Activated CD4-positive, alpha-beta memory T cell treated with anti-CD3 and anti-CD28 coated beads for 36 hours (primary cell): Measurements from ENCODE around the gene EIF2S2. TPM values are rescaled to one million over a fixed set of nuclear protein-coding genes. Genes with fewer than 3 reads are reported as not detected.

Experiments used
- CTCF ChIA-PET: fragments of 350-600 bp; sonication (Branson Sonifier 250); formaldehyde crosslinking; loops from one replicate; lab custom pipeline; 2021; ENCODE audit warnings: antibody characterized with exemption, inconsistent platforms; lab: Charles Lee
- POLR2A ChIA-PET: fragments of 350-600 bp; sonication (Branson Sonifier 250); formaldehyde crosslinking; loops from one replicate; lab custom pipeline; 2021; ENCODE audit warnings: antibody characterized with exemption; lab: Charles Lee
- DNase-seq: peaks from one replicate; pipeline ENCODE4 v3.0.0-alpha.2; 2020
- H3K27ac Mint-ChIP-seq: one replicate; pipeline ENCODE4 v1.8.0; 2021; ENCODE audit warnings: mixed read lengths
- H3K27me3 Mint-ChIP-seq: one replicate; pipeline ENCODE4 v1.8.0; 2021; ENCODE audit warnings: mixed read lengths
- H3K36me3 Mint-ChIP-seq: one replicate; pipeline ENCODE4 v1.8.0; 2021; ENCODE audit warnings: mixed read lengths
- H3K4me1 Mint-ChIP-seq: one replicate; pipeline ENCODE4 v1.8.0; 2021; ENCODE audit warnings: low read depth, mixed read lengths
- H3K4me3 Mint-ChIP-seq: one replicate; pipeline ENCODE4 v1.8.0; 2021; ENCODE audit warnings: mild to moderate bottlenecking, mixed read lengths
- H3K9me3 Mint-ChIP-seq: one replicate; pipeline ENCODE4 v1.8.0; 2021; ENCODE audit warnings: mixed read lengths
- intact Hi-C: fragments of 100-400 bp; cut with micrococcal nuclease; formaldehyde crosslinking; loops from one replicate; pipeline ENCODE4 v1.15.1; 2023
- total RNA-seq, 2 experiments: library from RNA; stranded (reverse); gene quantifications; one replicate each; pipeline ENCODE4 v1.2.3, GENCODE V29; 2021

Gene EIF2S2
- total RNA-seq, 2 experiments from 2014 or later: 151 to 155 TPM

- peaks cover 6% of the 10 kb centered on the region for H3K36me3 Mint-ChIP-seq
- no peaks in the 10 kb centered on the region for H3K27me3 Mint-ChIP-seq
- intact Hi-C loops: loop anchor here (5.0 kb wide), 1 partner anchor 124 kb away; no protein-coding TSS in a partner anchor
- H3K27ac Mint-ChIP-seq: peak overlapping the region; percentile 23
- peaks cover 35% of the 10 kb centered on the region for H3K4me1 Mint-ChIP-seq
- H3K9me3 Mint-ChIP-seq: no peaks in the 10 kb centered on the region
- H3K4me3 Mint-ChIP-seq: no peak overlapping the region
- ChIA-PET POLR2A (no interaction called here), CTCF (interaction anchor here (1.3 to 3.9 kb wide), 6 partner anchors 8 to 174 kb away, joined by 5 to 49 read pairs (median 7); no protein-coding TSS in a partner anchor)
- no peak for DNase-seq
Observed at GRCh38 chr20:34070859-34071258, 41.2 kb downstream of the EIF2S2 start.

DNA sequence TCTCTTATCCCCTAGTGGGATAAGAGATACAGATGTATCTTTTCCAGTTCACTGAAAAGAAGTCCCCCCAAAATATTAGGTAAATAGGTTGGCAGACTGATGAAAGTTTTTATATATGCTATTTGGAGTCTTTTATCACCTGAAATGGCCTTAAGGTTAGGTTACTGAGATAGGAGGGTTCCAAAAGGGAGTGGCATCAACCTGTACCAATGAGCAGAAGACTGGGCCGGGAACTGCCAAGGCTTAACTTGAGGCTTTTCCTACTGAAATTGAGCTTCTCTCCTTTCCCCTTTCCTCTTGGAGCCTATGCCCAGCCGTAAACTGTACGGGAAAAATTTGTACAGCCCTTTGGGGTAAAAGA is 42.0 kb downstream of the EIF2S2 start:
- peaks cover 36% of the 10 kb centered on the region for H3K4me1 Mint-ChIP-seq
- H3K27ac Mint-ChIP-seq: no peak overlapping the region
- H3K27me3 Mint-ChIP-seq: no peaks in the 10 kb centered on the region
- H3K36me3 Mint-ChIP-seq: peaks cover 3% of the 10 kb centered on the region
- ChIA-PET CTCF (interaction anchor here (0.8 to 4.0 kb wide), 25 partner anchors 9 to 278 kb away, joined by 3 to 49 read pairs (median 5); partner anchors contain the start of gene EIF2S2), POLR2A (no interaction called here)
- intact Hi-C loops: loop anchor here (5.0 kb wide), 1 partner anchor 123 kb away; no protein-coding TSS in a partner anchor
- DNase-seq: no peak
- H3K9me3 Mint-ChIP-seq: no peaks in the 10 kb centered on the region
- no peak overlapping the region for H3K4me3 Mint-ChIP-seq

GRCh38 chr20:34069341-34070078 is 42.5 kb downstream of the EIF2S2 start:
- CTCF ChIA-PET: interaction anchor here (0.6 to 4.0 kb wide), 39 partner anchors 9 to 277 kb away, joined by 3 to 49 read pairs (median 5); partner anchors contain the start of genes EIF2S2 and RALY
- H3K4me3 Mint-ChIP-seq: no peak overlapping the region
- no peaks in the 10 kb centered on the region for H3K9me3 Mint-ChIP-seq
- no peaks in the 10 kb centered on the region for H3K27me3 Mint-ChIP-seq
- POLR2A ChIA-PET: interaction anchor here (0.6 to 1.6 kb wide), 2 partner anchors 21 to 76 kb away, joined by 4 read pairs; partner anchors contain the start of gene RALY
- H3K4me1 Mint-ChIP-seq: peaks cover 38% of the 10 kb centered on the region
- DNase-seq: peak; percentile 71
- intact Hi-C loops: loop anchor here (1.0 to 10.0 kb wide), 5 partner anchors 45 to 207 kb away; partner anchors contain the start of gene EIF2S2
- H3K36me3 Mint-ChIP-seq: peaks cover 3% of the 10 kb centered on the region
- no peak overlapping the region for H3K27ac Mint-ChIP-seq

DNA sequence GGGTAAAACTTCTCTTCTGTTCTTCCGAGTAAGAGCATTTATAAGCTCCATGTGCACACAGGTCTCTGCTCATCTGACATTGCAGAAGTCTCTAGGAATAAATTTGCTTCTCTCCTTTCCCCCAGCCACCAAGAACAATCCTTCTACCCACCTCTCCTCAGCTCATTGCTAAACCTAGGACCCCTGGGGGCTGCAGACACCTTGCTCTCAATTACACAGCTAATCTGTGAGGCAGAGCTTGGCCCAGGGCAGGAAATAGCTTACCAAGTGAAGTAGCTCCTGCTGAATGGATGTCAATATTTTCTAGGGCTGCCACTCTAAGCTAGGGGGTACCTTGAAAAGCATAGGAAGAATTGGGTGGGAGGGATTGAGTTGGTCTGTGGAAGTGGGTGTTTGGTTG is 44.0 kb downstream of the EIF2S2 start:
- DNase-seq: no peak
- H3K9me3 Mint-ChIP-seq: no peaks in the 10 kb centered on the region
- intact Hi-C loops: loop anchor here (2.0 to 10.0 kb wide), 2 partner anchors 47 to 205 kb away; partner anchors contain the start of gene EIF2S2
- no peaks in the 10 kb centered on the region for H3K27me3 Mint-ChIP-seq
- peaks cover 3% of the 10 kb centered on the region for H3K36me3 Mint-ChIP-seq
- ChIA-PET CTCF (interaction anchor here (0.6 to 4.0 kb wide), 16 partner anchors 11 to 274 kb away, joined by 3 to 49 read pairs (median 5); partner anchors contain the start of genes EIF2S2 and RALY), POLR2A (interaction anchor here (0.8 to 1.2 kb wide), 2 partner anchors 8 to 44 kb away, joined by 3 read pairs; no protein-coding TSS in a partner anchor)
- H3K4me1 Mint-ChIP-seq: peaks cover 35% of the 10 kb centered on the region
- peak overlapping the region; percentile 47 for H3K27ac Mint-ChIP-seq
- H3K4me3 Mint-ChIP-seq: no peak overlapping the region

- Mint-ChIP-seq H3K27ac (no peak overlapping the region), H3K36me3 (peaks cover 3% of the 10 kb centered on the region), H3K4me1 (peaks cover 48% of the 10 kb centered on the region), H3K9me3 (no peaks in the 10 kb centered on the region), H3K27me3 (no peaks in the 10 kb centered on the region), H3K4me3 (no peak overlapping the region)
- ChIA-PET CTCF (interaction anchor here (1.9 to 4.0 kb wide), 2 partner anchors 130 to 152 kb away, joined by 4 to 19 read pairs; no protein-coding TSS in a partner anchor), POLR2A (no interaction called here)
- intact Hi-C loops: loop anchor here (10.0 kb wide), 1 partner anchor 48 kb away; the partner anchor contains the start of gene EIF2S2
- DNase-seq: no peak
Observed at GRCh38 chr20:34066476-34067090, 45.5 kb downstream of the EIF2S2 start.

DNA sequence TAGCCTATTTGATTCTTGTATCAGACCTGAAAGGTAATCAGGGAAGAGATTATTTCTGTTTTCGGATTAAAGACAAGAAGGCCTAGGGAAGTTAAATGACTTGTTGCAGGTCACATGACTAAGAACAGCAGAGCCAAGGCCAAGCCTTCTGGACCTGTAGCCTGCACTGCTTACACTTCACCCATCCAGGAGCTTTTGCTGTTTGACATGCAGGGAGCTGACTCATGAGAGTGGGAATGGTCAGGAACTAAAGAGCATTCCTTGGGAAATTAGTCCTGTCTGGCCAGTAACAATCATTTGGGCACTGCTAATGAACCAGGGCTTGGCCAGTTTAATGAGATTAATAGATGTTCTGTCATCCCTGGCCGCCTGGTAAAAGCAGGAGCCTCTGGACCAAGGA is 46.8 kb downstream of the EIF2S2 start:
- Mint-ChIP-seq H3K4me1 (peaks cover 56% of the 10 kb centered on the region), H3K9me3 (no peaks in the 10 kb centered on the region), H3K27ac (no peak overlapping the region), H3K27me3 (no peaks in the 10 kb centered on the region), H3K36me3 (no peaks in the 10 kb centered on the region), H3K4me3 (no peak overlapping the region)
- CTCF ChIA-PET: interaction anchor here (0.9 to 1.9 kb wide), 2 partner anchors 47 to 150 kb away, joined by 3 to 4 read pairs; partner anchors contain the start of gene EIF2S2
- intact Hi-C loops: loop anchor here (10.0 kb wide), 1 partner anchor 50 kb away; the partner anchor contains the start of gene EIF2S2
- no peak for DNase-seq
- POLR2A ChIA-PET: no interaction called here

DNA sequence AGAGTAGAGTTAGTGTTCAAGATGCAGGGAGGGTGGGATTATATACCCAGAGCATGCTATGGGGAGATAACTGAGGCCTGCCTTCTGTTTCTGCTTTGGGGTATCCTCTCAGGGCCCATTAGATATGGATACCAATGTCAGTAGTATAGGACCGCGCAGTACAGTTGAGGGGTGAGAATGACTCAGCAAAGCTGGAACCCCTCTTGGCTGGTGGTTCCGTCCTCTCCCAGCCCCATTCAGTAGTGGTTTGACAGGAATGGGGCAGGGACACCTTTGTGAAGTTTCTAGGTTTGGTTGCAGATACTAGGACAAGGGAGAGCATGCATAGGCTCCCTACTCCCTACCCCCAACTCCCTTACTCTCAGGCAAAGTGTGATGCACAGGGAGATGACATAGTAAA is 47.8 kb downstream of the EIF2S2 start:
- Mint-ChIP-seq H3K36me3 (no peaks in the 10 kb centered on the region), H3K9me3 (no peaks in the 10 kb centered on the region), H3K27ac (peak overlapping the region; percentile 13), H3K4me1 (peaks cover 55% of the 10 kb centered on the region), H3K27me3 (no peaks in the 10 kb centered on the region), H3K4me3 (no peak overlapping the region)
- ChIA-PET CTCF (interaction anchor here (2.6 kb wide), 1 partner anchor 130 kb away, joined by 10 read pairs; no protein-coding TSS in a partner anchor), POLR2A (no interaction called here)
- DNase-seq: no peak
- intact Hi-C loops: loop anchor here (10.0 kb wide), 1 partner anchor 51 kb away; the partner anchor contains the start of gene EIF2S2

DNA sequence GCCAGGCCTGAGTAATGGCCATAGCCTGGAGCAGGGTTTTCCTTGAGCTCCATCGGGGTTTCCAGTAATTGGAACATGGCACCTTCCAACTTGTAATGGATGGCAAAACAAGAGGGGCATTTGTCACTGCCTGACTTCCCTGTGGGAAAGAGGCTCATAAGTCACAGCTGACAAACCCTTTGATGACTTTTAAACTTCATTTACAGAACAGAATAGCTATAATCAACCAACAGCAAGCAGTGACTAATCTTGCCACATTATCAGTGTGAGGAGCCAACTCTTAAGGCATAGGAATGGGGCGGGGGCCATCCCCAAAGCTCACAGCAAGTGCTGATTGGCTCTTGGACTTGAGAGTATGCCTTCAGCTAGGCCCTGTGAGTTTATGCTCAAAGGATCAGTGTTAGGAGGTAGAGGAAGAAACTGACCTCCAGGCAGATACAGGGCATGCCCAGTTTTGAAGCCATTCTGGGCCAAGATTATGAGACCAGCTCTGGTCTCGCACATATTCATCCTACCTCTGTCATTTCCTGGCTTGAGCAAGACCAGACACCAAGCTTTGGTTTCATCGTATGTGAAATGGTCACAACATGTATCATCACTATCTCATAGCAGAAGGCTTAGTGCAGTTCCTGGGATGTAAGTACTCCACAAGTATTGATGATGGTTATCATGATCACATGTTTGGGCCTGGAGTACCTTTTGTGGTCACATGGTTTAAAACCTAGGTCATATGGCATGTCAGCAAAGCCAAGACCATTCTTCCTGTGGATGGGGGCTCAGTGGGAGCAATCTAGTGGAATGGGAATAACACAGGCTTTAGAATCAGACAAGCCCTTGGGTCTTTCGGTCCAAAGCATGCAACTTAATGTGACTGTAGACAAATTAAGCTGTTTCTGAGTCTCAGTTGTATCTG is 49.2 kb downstream of the EIF2S2 start:
- POLR2A ChIA-PET: interaction anchor here (1.0 to 2.1 kb wide), 2 partner anchors 50 to 69 kb away, joined by 3 to 7 read pairs; partner anchors contain the start of genes EIF2S2 and RALY
- H3K27ac Mint-ChIP-seq: peak overlapping the region; percentile 75

DNA sequence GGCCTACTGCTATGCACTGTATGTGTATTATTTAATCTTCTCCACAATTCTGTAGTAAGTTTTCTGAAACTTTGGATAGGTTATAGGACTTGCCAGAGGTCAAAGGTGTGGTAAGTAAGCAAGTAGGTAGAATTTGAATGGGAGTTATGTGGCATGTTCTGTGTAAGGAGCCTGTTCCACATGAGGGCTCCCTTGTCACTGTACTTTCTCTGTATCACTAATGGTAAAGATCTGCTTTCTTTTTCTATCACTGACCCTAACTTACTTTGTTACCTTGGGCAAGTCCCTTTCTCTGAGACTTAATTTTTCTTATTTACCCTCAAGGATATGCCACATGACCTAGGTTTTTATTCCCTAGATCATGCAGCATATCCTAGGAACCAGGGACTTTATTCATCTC is 50.3 kb downstream of the EIF2S2 start:
- ChIA-PET POLR2A (no interaction called here), CTCF (no interaction called here)
- Mint-ChIP-seq H3K9me3 (no peaks in the 10 kb centered on the region), H3K27me3 (no peaks in the 10 kb centered on the region), H3K27ac (peak overlapping the region; percentile 78), H3K4me3 (no peak overlapping the region), H3K36me3 (no peaks in the 10 kb centered on the region), H3K4me1 (peaks cover 62% of the 10 kb centered on the region)
- no peak for DNase-seq
- intact Hi-C loops: loop anchor here (10.0 kb wide), 1 partner anchor 53 kb away; the partner anchor contains the start of gene EIF2S2

More for the DNA sequence above, 49.2 kb downstream of the EIF2S2 start:
- Mint-ChIP-seq H3K4me1 (peaks cover 56% of the 10 kb centered on the region), H3K36me3 (no peaks in the 10 kb centered on the region), H3K9me3 (no peaks in the 10 kb centered on the region), H3K4me3 (no peak overlapping the region), H3K27me3 (no peaks in the 10 kb centered on the region)
- CTCF ChIA-PET: interaction anchor here (2.6 kb wide), 1 partner anchor 129 kb away, joined by 10 read pairs; no protein-coding TSS in a partner anchor
- intact Hi-C loops: loop anchor here (10.0 kb wide), 1 partner anchor 52 kb away; the partner anchor contains the start of gene EIF2S2
- peak; percentile 30 for DNase-seq

GRCh38 chr20:34060970-34061369 is 51.1 kb downstream of the EIF2S2 start:
- Mint-ChIP-seq H3K9me3 (no peaks in the 10 kb centered on the region), H3K4me3 (no peak overlapping the region), H3K4me1 (peaks cover 69% of the 10 kb centered on the region), H3K27ac (peak overlapping the region; percentile 40), H3K36me3 (no peaks in the 10 kb centered on the region), H3K27me3 (no peaks in the 10 kb centered on the region)
- DNase-seq: no peak
- POLR2A ChIA-PET: no interaction called here
- CTCF ChIA-PET: interaction anchor here (1.3 to 2.5 kb wide), 2 partner anchors 8 to 10 kb away, joined by 3 to 7 read pairs; no protein-coding TSS in a partner anchor
- intact Hi-C loops: loop anchor here (10.0 kb wide), 1 partner anchor 54 kb away; the partner anchor contains the start of gene EIF2S2
